HG02759 (cell line): ENCODE measurements around the gene TLR7.

Source experiments
- ATAC-seq: cut with Tn5 transposase; IDR thresholded peaks from one replicate; pipeline ENCODE4 v1.9.1; 2021; ENCODE audit warnings: mild to moderate bottlenecking, moderate library complexity; ENCODE audit not compliant: unreplicated experiment

TLR7 gene

DNA sequence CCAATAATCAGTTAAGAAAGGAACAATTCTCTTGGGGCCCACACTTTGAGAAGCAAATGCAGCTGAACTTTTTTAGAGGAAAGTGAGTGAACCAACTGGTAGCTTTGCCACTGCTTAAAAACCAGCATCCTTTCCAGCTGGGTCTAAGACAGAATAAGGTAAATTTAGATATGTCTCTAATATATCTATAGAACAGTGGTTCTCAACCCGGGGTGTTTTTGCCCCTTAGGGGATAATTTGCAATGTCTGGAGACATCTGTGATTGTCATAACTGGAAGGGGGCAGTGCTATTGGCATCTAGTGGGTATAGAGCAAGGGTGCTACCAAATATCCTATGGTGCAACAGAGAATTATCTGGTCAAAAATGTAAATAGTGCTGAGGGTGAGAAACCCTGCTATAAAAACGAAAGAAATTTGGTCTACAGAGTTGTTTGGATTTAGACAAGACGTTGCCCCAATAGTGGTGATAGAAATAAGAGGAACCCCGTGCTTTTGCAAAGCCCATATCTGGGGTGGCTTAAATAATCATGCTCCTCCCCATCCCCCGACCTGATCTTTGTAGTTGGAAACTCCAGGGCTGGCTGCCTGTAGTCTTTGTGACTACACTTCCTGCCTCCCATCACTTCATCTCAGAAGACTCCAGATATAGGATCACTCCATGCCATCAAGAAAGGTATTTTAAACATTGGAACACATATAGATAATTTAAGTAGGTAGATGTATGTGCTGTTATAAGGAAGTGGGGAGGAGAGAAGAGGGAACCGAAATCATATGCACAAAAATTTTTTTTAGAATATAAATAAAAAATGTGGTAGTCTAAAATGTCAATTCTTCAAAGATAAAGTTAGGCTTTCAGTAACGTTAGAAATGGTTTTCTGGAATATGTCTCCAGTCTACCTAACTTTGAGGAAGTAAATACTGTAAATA is at the start of gene TLR7:
Gene TLR7 (plus strand): TSS at position 622 of the 927 bp plus-strand sequence. CDS start 507 bp downstream, outside the sequence.
- ATAC-seq: peak; percentile 45

GRCh38 chrX:12817528-12817927 is 49.3 kb upstream of the TLR7 start:
- ATAC-seq: no peak

- ATAC-seq: no peak
These were observed 47.6 kb upstream of the TLR7 start for GRCh38 chrX:12819222-12819621.

- ATAC-seq: no peak
These were observed 46.1 kb upstream of the TLR7 start for GRCh38 chrX:12820737-12821136.

DNA sequence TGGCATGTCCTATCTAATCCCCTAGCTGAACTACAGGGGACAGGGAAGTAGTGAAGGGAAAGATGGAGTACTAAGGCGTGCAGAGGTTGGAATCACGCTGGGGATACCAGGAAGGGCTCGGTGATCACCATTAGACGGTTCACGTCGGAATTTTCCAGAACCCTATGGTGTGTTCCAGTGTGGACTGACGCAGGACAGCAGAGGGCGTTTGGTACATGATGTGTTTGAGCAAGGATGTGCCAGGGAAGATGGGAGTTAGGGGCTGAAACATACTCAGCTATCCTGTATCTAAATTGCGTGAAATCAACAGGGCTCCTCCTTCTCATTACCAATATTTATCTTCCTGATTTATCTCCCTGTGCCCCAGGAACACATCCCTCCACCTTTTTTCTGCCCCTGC is 41.9 kb upstream of the TLR7 start:
- no peak for ATAC-seq

DNA sequence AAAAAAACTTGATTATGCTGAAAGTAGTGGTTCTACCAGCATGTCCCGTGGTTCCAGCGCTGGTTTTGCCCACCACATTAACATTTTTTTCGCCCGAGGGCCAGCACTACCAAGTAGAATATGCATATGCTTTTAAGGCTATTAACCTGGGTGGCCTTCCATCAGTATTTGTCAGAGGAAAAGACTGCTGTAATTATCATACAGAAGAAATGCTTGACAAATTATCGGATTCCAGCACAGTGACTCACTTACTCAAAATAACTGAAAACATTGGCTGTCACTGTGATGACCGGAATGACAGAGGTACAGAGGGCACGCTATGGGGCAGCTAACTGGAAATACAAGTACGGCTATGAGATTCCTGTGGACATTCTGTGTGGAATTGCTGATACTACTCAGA is 41.1 kb upstream of the TLR7 start:
- no peak for ATAC-seq

DNA sequence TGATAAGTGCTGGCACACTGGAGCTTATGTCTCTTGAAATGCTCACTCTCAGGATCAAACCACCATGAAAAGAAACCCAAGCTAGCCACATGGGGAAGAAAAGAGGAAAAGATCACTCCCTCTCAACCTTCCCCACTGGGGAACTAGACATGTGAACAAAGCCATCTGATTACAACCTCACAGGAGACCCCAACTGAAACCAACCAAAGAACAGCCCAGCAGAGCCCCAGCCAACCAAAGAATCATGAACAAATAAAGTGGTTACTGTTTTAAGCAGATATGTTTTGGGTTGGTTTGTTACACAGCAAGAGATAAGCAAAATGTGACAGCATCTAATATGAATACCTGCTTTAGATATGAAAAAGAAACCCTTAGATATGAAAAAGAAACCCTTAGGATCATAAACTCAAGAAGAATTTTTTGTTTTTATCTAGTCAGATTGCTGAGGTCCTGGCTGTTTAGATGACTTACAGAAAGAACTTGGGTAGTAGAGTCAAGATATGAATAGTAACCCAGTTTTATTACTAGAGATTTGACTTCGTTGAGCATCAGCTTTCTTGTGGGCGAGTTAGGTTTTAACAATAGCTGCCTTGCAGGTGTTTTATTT is 23.7 kb upstream of the TLR7 start:
- no peak for ATAC-seq

DNA sequence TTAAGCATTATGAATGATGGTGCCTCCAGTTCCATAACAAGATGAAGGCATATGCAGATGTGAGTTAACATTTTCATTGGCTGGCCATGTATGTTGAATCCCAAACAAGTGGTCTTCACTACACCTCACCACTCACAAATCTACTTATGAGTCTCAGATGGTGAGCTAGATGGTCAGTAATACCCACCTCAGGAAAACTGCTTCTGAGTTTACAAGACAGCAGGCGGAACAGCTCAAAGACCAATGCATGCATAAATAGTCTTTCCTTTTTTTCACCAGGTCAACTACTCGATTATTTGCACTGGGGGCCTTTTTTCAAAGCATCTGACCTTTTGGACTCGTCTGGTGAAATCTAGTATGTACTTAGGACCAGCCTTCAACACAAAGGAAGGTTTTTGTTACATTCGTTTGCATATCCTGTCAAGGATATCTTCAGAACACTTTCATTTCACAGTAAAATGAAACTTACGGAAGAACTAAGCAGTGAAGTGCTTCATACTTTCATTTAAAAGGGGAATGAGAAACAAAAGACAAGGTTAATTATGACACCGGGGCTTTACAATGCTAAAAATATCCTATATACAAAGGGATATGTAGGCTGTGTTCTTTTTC is 23.1 kb upstream of the TLR7 start:
- ATAC-seq: peak; percentile 94

GRCh38 chrX:12844319-12844718 is 22.6 kb upstream of the TLR7 start:
- ATAC-seq: peak; percentile 19

DNA sequence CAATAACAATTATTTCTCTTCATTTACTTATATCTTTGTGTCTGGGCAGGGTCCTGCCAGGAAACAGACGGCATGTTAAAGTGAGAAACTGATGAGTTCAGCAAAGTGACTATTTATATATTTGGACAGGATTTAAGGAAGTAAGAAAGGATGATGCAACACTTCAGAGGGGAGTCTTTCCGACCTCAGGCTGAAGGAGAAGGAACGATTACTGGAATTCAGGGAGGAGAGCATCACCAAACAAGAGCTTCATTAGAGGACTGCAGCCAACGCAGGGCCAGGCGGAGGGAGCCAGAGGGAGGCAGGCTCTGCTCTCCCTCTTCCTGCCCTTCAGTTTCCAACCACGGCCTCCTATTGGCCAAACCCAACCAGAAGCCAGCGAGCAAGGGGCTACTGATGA is 1.5 kb upstream of the TLR7 start:
- ATAC-seq: no peak

DNA sequence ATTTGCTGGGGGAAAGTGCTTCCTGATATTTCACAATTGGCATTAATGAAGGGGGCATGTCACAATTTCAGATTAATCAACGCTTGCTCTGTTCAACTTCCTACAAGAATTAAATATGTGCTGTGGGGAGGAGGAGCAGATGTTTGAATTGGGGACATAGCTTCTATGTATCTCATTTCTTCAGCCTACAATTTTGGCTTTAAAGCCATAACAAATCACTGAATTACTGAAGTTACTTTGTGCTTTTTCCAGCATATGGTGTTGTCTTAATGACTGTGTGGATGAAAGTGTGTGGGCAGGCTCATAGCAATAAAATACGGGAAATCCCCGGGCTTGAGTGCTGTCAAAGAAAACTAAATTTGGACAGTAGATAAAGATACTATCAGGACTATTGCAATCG is 813 bp downstream of the TLR7 start:
- ATAC-seq: no peak

GRCh38 chrX:12868747-12869146 is 1.9 kb downstream of the TLR7 start:
- peak; percentile 65 for ATAC-seq

DNA sequence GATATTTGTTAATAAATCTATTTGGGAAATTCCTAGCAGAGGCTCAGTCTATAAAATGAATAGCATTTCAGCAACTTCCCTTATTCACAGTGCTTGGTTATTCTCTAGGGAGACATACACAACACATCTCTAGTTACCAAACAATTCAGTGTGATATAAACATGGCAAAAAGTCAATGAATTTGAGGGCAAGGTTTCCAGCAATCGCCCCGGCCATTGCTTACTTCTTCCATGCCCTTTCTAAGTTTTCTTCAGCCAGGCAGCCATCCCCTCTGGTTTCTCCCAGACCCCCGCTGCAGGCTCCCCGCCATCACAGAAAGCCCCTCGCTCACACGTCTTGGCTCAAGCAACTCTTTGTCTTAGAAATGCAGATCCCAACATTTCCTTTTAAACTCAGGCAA is 4.4 kb downstream of the TLR7 start:
- ATAC-seq: no peak

- ATAC-seq: no peak
These were observed 5.9 kb downstream of the TLR7 start for GRCh38 chrX:12872741-12873140.

GRCh38 chrX:12874581-12874980 is 7.7 kb downstream of the TLR7 start:
- ATAC-seq: no peak

- ATAC-seq: no peak
These were observed 10.5 kb downstream of the TLR7 start for GRCh38 chrX:12877386-12877785.

DNA sequence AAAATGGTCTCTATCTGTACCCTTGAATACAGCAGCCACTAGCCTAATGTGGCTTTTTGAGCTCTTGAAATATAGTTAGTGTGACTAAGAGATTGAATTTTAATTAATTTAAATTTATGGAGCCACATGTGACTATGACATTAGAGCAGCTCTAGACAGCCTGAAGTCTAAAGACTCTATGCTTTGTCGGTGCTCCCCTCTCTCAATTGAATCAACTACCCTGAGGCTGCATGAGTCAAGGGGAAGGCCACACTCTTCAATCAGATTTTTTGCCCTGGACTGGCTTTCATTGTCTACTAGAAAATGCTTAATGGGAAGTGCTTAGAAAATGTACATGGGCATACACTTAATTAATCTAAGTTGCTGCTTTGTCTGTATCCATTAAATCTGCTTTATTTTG is 11.7 kb downstream of the TLR7 start:
- no peak for ATAC-seq

DNA sequence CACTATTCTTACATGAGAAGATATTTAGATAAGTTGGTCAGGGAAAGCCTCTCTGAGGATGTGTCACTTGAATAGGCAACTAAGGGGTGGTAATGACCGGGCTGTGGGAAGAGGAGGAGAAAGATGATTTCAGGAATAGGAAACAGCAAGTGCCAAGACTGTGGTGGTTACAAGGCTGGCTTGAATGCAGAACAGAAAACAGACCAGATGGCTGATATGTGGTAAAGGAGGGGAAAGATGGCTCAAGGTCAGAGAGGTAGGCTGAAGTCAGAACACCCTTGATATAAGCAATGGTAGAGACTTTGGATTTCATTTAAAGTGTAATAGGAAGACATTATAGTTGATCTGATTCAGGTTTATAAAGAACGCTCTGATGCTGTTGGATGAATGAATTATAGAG is 15.0 kb downstream of the TLR7 start:
- ATAC-seq: no peak

DNA sequence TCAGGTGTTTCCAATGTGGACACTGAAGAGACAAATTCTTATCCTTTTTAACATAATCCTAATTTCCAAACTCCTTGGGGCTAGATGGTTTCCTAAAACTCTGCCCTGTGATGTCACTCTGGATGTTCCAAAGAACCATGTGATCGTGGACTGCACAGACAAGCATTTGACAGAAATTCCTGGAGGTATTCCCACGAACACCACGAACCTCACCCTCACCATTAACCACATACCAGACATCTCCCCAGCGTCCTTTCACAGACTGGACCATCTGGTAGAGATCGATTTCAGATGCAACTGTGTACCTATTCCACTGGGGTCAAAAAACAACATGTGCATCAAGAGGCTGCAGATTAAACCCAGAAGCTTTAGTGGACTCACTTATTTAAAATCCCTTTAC is 18.6 kb downstream of the TLR7 start:
- no peak for ATAC-seq

- no peak for ATAC-seq
These were observed 19.7 kb downstream of the TLR7 start for GRCh38 chrX:12886545-12886944.

GRCh38 chrX:12887141-12887540 is 20.3 kb downstream of the TLR7 start:
- ATAC-seq: no peak

GRCh38 chrX:12887767-12888166 is 20.9 kb downstream of the TLR7 start:
- ATAC-seq: no peak
